C4-2B (cell line): ENCODE data around the gene PNPLA7.

Experiments
- ZFX ChIP-seq: fragments of 450-650 bp; IDR thresholded peaks from 2 replicates; pipeline ENCODE4 v1.6.1; 2017
- TF ChIP-seq, protein P1 (sequence below): fragments of 450-650 bp; conservative IDR thresholded peaks from 2 replicates; pipeline ENCODE4 v1.5.1; 2017; ENCODE audit warnings: mild to moderate bottlenecking

DNA sequence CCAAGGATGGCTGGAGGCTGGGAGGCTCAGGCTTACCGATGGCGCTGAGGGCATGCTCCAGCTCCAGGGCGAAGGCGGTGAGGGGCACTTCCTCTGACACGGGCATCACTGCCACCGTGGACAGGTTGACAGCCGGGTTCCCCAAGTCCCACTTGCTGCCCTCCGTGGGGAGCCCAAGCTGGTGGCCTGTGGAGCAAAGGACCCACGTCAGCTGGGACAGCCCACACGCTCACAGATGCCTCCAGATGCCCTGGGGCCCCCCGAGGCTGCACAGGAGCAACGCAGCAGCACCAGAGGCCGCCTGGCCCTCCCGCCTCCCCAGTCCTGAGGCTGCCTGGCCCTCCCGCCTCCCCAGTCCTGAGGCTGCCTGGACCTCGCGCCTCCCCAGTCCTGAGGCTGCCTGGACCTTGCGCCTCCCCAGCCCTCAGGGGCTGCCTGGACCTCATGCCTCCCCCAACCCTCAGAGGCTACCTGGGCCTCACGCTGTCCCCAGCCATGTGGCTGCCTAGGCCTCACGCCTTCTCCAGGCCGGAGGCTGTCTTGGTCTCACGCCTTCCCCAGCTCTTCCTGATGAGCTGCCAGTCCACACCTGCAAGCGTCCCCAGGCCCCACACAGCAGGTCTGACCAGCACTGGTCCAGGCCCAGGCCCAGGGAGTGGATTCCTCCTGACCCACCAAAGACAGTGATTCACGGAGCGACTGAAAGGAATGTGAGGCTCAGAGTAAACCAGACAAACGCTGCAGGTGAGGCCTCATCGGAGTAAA lies 65.5 kb downstream of the PNPLA7 start:
- TF ChIP-seq, protein P1, sequence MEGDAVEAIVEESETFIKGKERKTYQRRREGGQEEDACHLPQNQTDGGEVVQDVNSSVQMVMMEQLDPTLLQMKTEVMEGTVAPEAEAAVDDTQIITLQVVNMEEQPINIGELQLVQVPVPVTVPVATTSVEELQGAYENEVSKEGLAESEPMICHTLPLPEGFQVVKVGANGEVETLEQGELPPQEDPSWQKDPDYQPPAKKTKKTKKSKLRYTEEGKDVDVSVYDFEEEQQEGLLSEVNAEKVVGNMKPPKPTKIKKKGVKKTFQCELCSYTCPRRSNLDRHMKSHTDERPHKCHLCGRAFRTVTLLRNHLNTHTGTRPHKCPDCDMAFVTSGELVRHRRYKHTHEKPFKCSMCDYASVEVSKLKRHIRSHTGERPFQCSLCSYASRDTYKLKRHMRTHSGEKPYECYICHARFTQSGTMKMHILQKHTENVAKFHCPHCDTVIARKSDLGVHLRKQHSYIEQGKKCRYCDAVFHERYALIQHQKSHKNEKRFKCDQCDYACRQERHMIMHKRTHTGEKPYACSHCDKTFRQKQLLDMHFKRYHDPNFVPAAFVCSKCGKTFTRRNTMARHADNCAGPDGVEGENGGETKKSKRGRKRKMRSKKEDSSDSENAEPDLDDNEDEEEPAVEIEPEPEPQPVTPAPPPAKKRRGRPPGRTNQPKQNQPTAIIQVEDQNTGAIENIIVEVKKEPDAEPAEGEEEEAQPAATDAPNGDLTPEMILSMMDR: no peak
- peak; percentile 78; the same call in 1 of the 2 replicates for TF ChIP-seq ZFX
